ENCODE data around the gene ALPL.

Gene ALPL

GRCh38 chr1:21610989-21611785, 102.0 kb downstream of the ALPL start:
- ChIA-PET CTCF (interaction anchor here (1.0 kb wide), 1 partner anchor 373 kb away, joined by 3 read pairs; no protein-coding TSS in a partner anchor), POLR2A (no interaction called here)
- DNase-seq (ENCODE audit: extremely low spot score): no peak
- TF ChIP-seq CTCF (IDR thresholded peaks at IDR 0.05; ENCODE audit: control extremely low read depth, extremely low read depth, low read depth, missing control alignments): no peak

GRCh38 chr1:21612057-21612456, 102.8 kb downstream of the ALPL start:
- DNase-seq (ENCODE audit: extremely low spot score): no peak
- POLR2A ChIA-PET: no interaction called here
- CTCF ChIA-PET: no interaction called here
- TF ChIP-seq CTCF (IDR thresholded peaks at IDR 0.05; ENCODE audit: control extremely low read depth, extremely low read depth, low read depth, missing control alignments): no peak

GRCh38 chr1:21613072-21613867, 104.0 kb downstream of the ALPL start:
- ChIA-PET POLR2A (no interaction called here), CTCF (no interaction called here)
- no peak for TF ChIP-seq CTCF (IDR thresholded peaks at IDR 0.05; ENCODE audit: control extremely low read depth, extremely low read depth, low read depth, missing control alignments)
- no peak for DNase-seq (ENCODE audit: extremely low spot score)

- no peak for TF ChIP-seq CTCF (IDR thresholded peaks at IDR 0.05; ENCODE audit: control extremely low read depth, extremely low read depth, low read depth, missing control alignments)
- no peak for DNase-seq (ENCODE audit: extremely low spot score)
- CTCF ChIA-PET: no interaction called here
- POLR2A ChIA-PET: no interaction called here
These were observed 105.3 kb downstream of the ALPL start for GRCh38 chr1:21614419-21615115.

- ChIA-PET POLR2A (no interaction called here), CTCF (interaction anchor here (2.0 kb wide), 1 partner anchor 9 kb away, joined by 4 read pairs; no protein-coding TSS in a partner anchor)
- DNase-seq (ENCODE audit: extremely low spot score): no peak
- no peak for TF ChIP-seq CTCF (IDR thresholded peaks at IDR 0.05; ENCODE audit: control extremely low read depth, extremely low read depth, low read depth, missing control alignments)
These were observed 107.1 kb downstream of the ALPL start for GRCh38 chr1:21616372-21616771.

- no peak for TF ChIP-seq CTCF (IDR thresholded peaks at IDR 0.05; ENCODE audit: control extremely low read depth, extremely low read depth, low read depth, missing control alignments)
- CTCF ChIA-PET: interaction anchor here (2.0 kb wide), 1 partner anchor 8 kb away, joined by 4 read pairs; no protein-coding TSS in a partner anchor
- DNase-seq (ENCODE audit: extremely low spot score): no peak
- POLR2A ChIA-PET: no interaction called here
These were observed 108.0 kb downstream of the ALPL start for GRCh38 chr1:21617126-21617738.

All from GM10248 (cell line).